Stimulated activated CD8-positive, alpha-beta memory T cell treated with anti-CD3 and anti-CD28 coated beads, Interleukin-7, amount 100 ng/mL, for 48 hours (primary cell): ENCODE results near the gene IFNK.
"Not testable (repeated sequence)": the region's sequence is repeated elsewhere in the genome, so short reads cannot be mapped to it uniquely, and the experiment has no call there.

ENCODE experiments used
- DNase-seq, 2 donors: peaks; one replicate each; pipeline ENCODE4 v3.0.0-alpha.2; 2020; ENCODE audit warnings: low read depth in 1 of 2; ENCODE audit errors: extremely low read depth in 1 of 2

Gene IFNK

GRCh38 chr9:27524236-27524635 is at the start of gene IFNK:
Gene IFNK (plus strand): TSS chr9:27524290. CDS start chr9:27524337, 47 bp downstream.
- DNase-seq = no peak

- DNase-seq = no peak
Observed at GRCh38 chr9:27474305-27474704, 49.8 kb upstream of the IFNK start.

- no peak for DNase-seq
Observed at GRCh38 chr9:27475057-27475595, 49.0 kb upstream of the IFNK start.

GRCh38 chr9:27476870-27477515 is 47.1 kb upstream of the IFNK start:
- no peak for DNase-seq

- DNase-seq = no peak
Observed at GRCh38 chr9:27478322-27478721, 45.8 kb upstream of the IFNK start.

GRCh38 chr9:27482709-27483108 is 41.4 kb upstream of the IFNK start:
- no peak for DNase-seq

- no peak for DNase-seq
Observed at GRCh38 chr9:27483576-27483975, 40.5 kb upstream of the IFNK start.

- no peak for DNase-seq
Observed at GRCh38 chr9:27485158-27485557, 38.9 kb upstream of the IFNK start.

GRCh38 chr9:27487128-27487640 is 36.9 kb upstream of the IFNK start:
- DNase-seq = no peak

GRCh38 chr9:27487927-27488326 is 36.2 kb upstream of the IFNK start:
- no peak for DNase-seq

- no peak for DNase-seq
Observed at GRCh38 chr9:27489087-27489876, 34.8 kb upstream of the IFNK start.

GRCh38 chr9:27491154-27491553 is 32.9 kb upstream of the IFNK start:
- DNase-seq = no peak

GRCh38 chr9:27495480-27496134 is 28.5 kb upstream of the IFNK start:
- no peak for DNase-seq

GRCh38 chr9:27496135-27496504 is 28.0 kb upstream of the IFNK start:
- DNase-seq = no peak

- DNase-seq = no peak
Observed at GRCh38 chr9:27497883-27498417, 26.1 kb upstream of the IFNK start.

GRCh38 chr9:27499451-27499850 is 24.6 kb upstream of the IFNK start:
- no peak for DNase-seq

GRCh38 chr9:27500902-27501301 is 23.2 kb upstream of the IFNK start:
- DNase-seq = not testable (repeated sequence)

- DNase-seq = no peak
Observed at GRCh38 chr9:27503623-27504022, 20.5 kb upstream of the IFNK start.

GRCh38 chr9:27504259-27504658 is 19.8 kb upstream of the IFNK start:
- no peak for DNase-seq

GRCh38 chr9:27505744-27506161 is 18.3 kb upstream of the IFNK start:
- no peak for DNase-seq

- DNase-seq = no peak
Observed at GRCh38 chr9:27506981-27507380, 17.1 kb upstream of the IFNK start.
